Esophagus muscularis mucosa (tissue), 3 donors: ENCODE measurements around the gene TC2N.

Experiments used
- CTCF ChIP-seq, 3 experiments: fragments of 200-600 bp in 2 of 3; fragments of 450-650 bp in 1 of 3; sonication (generic) in 2 of 3; IDR thresholded peaks; one replicate each; pipeline ENCODE4 v1.5.1; 2017 to 2019; ENCODE audit warnings: antibody characterized with exemption in 3 of 3, mild to moderate bottlenecking in 2 of 3, moderate library complexity in 1 of 3
- POLR2A ChIP-seq: fragments of 450-650 bp; IDR thresholded peaks from one replicate; pipeline ENCODE4 v1.6.1; 2017; ENCODE audit warnings: antibody characterized with exemption, moderate library complexity, mild to moderate bottlenecking, low read depth

- TF ChIP-seq POLR2A (no peak), CTCF (IDR thresholded peaks at IDR 0.05) (no peak)
These were observed 111.6 kb downstream of the TC2N start for GRCh38 chr14:91755570-91756295.
